Stimulated activated CD4-positive, alpha-beta T cell treated with anti-CD3 and anti-CD28 coated beads, Interleukin-12 subunit alpha, Interleukin-12 subunit beta, amount 100 ng/mL, for 4 hours (primary cell): ENCODE results near the gene CST11.

ENCODE experiments used
- DNase-seq: peaks from one replicate; pipeline ENCODE4 v3.0.0-alpha.2; 2020

The CST11 gene

GRCh38 chr20:23419995-23420901, 32.4 kb downstream of the CST11 start:
- peak; percentile 56 for DNase-seq

DNA sequence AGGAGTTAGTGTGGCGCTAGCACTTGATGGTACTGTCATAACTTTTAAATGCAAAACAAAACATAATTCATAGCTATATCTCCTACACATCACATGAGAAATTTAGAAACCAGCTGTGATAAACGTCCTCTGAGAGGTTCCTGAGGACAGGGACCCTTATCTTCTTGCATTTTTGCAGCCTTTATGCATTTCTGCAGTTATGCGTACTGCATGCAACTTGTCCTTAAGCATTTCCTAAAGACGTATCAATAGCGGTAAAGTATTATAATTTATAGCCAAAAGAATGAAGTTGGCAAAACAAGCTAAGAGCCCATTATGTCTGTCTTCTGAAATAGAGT, 33.0 kb downstream of the CST11 start:
- DNase-seq: no peak

GRCh38 chr20:23417861-23418260, 34.8 kb downstream of the CST11 start:
- no peak for DNase-seq

GRCh38 chr20:23415959-23416583, 36.6 kb downstream of the CST11 start:
- no peak for DNase-seq

DNA sequence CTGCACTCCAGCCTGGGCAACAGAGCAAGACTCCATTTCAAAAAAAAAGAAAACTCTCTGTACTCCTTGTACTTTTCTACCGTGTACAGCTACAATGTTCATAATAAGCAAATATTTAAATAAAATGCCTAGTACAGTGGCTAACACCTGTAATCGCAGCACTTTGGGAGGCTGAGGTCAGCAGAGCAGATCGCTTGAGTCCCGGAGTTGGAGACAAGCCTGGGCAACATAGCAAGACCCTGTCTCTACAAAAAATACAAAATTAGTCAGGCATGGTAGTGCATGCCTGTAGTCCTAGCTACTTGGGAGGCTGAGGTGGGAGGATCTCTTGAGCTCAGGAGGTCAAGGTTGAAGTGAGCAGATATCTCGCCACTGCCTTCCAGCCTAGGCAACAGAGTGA, 37.1 kb downstream of the CST11 start:
- DNase-seq: no peak

DNA sequence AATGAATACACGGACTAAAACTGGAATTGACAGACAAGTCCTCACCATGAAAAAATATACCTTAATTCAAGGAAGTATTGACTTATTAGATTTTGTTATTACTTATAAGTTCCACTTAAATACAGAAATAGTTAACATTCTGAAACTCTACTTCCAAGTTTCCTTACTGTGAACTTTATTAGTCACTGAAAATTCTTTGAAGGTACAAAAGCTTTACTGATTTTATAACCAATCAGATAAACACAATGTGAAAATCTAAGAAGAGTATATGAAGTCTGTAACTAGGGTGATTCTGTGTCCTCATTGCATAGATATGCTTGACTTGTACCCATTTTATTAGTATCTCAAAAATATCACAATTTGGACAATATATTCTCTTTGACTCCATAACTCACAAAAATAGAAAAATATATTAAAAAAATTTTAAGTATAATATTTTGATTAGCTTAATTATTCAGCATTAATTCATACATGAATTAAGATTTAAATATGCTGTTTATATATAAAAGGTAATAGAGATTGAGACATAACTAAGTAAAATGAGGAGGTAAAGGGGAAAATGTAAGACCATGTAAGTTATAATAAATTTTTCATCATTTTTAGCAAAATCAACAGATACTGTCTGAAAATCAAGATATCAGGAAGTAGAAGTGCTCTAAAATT, 38.0 kb downstream of the CST11 start:
- no peak for DNase-seq

DNA sequence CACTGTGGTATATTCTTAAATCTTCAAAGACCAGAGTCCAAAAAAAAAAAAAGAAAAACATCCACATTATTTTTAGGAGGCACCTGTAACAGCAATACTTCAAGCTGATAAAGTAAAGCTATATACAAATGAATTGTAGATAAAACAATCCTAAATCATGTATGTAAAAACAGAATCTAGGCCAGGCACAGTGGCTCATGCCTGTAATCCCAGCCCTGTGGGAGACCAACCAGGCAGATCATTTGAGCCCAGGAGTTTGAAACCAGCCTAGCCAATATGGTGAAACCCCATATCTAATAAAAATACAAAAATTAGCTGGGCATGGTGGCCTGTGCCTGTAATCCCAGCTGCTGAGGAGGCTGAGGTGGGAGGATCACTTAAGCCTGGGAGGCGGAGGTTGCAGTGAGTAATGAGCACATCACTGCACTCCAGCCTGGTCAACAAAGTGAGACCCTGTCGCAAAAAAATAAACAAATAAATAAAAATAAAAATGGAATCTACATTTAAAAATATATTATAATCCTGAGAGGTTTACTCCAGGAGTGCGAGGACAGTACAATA, 38.7 kb downstream of the CST11 start:
- DNase-seq: no peak

- no peak for DNase-seq
Observed at GRCh38 chr20:23412026-23412425, 40.6 kb downstream of the CST11 start.

GRCh38 chr20:23410916-23411695, 41.6 kb downstream of the CST11 start:
- DNase-seq: no peak

DNA sequence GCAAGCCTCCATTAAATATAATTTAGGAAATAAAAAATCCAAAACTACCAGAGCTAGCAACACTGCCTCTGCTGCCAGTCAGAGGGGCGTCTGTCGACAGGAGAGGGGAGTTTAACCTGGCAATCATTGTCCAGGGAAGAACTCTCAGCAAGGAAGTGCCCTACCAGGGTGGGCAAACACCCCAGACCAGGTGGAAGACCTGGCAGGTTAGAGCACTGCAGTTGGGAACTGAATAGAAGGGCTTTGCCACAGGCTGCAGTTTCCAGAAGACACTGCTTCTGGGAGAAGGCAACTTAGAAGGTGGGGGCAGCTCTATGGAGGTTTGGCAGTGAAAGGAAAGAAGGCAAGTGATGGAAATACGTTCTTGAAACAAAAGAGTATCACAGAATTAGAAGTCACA, 42.9 kb downstream of the CST11 start:
- no peak for DNase-seq

GRCh38 chr20:23408957-23409356, 43.7 kb downstream of the CST11 start:
- no peak for DNase-seq

GRCh38 chr20:23407781-23408464, 44.8 kb downstream of the CST11 start:
- no peak for DNase-seq

DNA sequence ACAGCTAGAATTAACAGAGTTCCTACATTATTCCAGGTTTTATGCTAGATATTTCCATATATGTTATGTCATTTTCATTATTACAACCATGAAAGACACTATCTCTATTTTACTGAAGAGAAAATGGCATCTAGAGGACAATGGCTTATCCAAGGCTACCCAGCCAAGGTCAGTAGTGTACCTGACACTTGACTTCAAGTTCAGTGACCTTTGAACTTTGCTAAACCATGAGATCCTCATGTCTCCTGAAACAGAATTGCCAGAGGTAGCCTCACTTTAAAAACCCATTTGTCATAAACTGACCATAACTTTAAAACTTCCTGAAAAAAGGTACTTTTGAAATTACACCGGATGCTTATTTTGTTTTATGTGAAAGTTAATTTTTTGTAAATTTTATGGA, 45.8 kb downstream of the CST11 start:
- DNase-seq: no peak

DNA sequence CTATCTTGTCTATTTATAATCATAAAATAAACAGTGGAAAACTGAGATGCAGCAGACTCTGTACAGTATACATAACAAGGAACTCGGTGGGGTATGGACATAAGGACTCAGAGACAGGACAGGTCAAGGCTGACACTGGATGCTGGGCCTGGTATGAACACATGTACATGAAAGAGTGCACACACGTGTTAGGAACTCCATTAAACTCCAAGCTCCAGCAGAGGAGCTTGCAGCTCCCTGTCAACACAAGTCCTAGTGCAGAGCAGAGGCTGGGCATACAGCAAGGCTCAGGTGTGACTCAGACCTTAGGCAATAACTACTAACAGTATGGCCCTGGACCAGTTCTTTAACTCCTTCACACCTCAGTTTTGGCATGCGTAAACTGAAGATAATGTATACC, 48.5 kb downstream of the CST11 start:
- no peak for DNase-seq

- DNase-seq: no peak
Observed at GRCh38 chr20:23403751-23404150, 48.9 kb downstream of the CST11 start.

GRCh38 chr20:23401051-23401450, 51.6 kb downstream of the CST11 start:
- no peak for DNase-seq
